Endometrial microvascular endothelial cells (primary cell): ENCODE results near the gene DNM2. TPM values are rescaled to one million over a fixed set of nuclear protein-coding genes. Genes with fewer than 3 reads are reported as not detected.
"Not testable (repeated sequence)": the region's sequence is repeated elsewhere in the genome, so short reads cannot be mapped to it uniquely, and the experiment has no call there.

Experiments used
- in situ Hi-C: cut with HindIII; loops from 2 replicates; pipeline ENCODE4 v1.10.0; 2017; ENCODE audit warnings: low sequenced_read_pairs, low pct_unique_long_range_greater_than_20kb; ENCODE audit errors: inconsistent ontology term
- total RNA-seq: library from RNA; depleted of rRNA; stranded (reverse); fragments of >200 nt; gene quantifications from one replicate; pipeline ENCODE4 v1.2.3, GENCODE V29; 2015; ENCODE audit errors: inconsistent ontology term

Gene DNM2
- total RNA-seq, 1 donor from 2014 or later: 110 TPM

- in situ Hi-C loops: no loop called here
These were observed 29.4 kb downstream of the DNM2 start for GRCh38 chr19:10747271-10747670.

GRCh38 chr19:10747674-10748073 is 29.8 kb downstream of the DNM2 start:
- in situ Hi-C loops: no loop called here

GRCh38 chr19:10748195-10748926 is 30.5 kb downstream of the DNM2 start:
- in situ Hi-C loops: no loop called here

GRCh38 chr19:10748927-10749434 is 31.1 kb downstream of the DNM2 start:
- in situ Hi-C loops: no loop called here

- in situ Hi-C loops: no loop called here
These were observed 31.8 kb downstream of the DNM2 start for GRCh38 chr19:10749435-10750384.

GRCh38 chr19:10751109-10751953 is 33.5 kb downstream of the DNM2 start:
- in situ Hi-C loops: no loop called here

GRCh38 chr19:10752237-10752912 is 34.5 kb downstream of the DNM2 start:
- in situ Hi-C loops: no loop called here

- in situ Hi-C loops: no loop called here
These were observed 35.2 kb downstream of the DNM2 start for GRCh38 chr19:10752913-10753704.

- in situ Hi-C loops: no loop called here
These were observed 38.5 kb downstream of the DNM2 start for GRCh38 chr19:10756371-10756770.

GRCh38 chr19:10756791-10757190 is 38.9 kb downstream of the DNM2 start:
- in situ Hi-C loops: no loop called here

- in situ Hi-C loops: not testable (repeated sequence)
These were observed 40.2 kb downstream of the DNM2 start for GRCh38 chr19:10758050-10758449.

GRCh38 chr19:10758978-10759377 is 41.1 kb downstream of the DNM2 start:
- in situ Hi-C loops: no loop called here

- in situ Hi-C loops: no loop called here
These were observed 42.5 kb downstream of the DNM2 start for GRCh38 chr19:10760273-10760944.

GRCh38 chr19:10761443-10762250 is 43.8 kb downstream of the DNM2 start:
- in situ Hi-C loops: no loop called here

GRCh38 chr19:10762656-10763055 is 44.8 kb downstream of the DNM2 start:
- in situ Hi-C loops: no loop called here

- in situ Hi-C loops: no loop called here
These were observed 45.5 kb downstream of the DNM2 start for GRCh38 chr19:10763411-10763810.
